Activated T-helper 1 cell treated with Interleukin-2 at 50 U/mL for 16 hours (primary cell): ENCODE measurements around the gene ABCF2.

Experiments
- DNase-seq: peaks from one replicate; pipeline ENCODE4 v3.0.0-alpha.2; 2020; ENCODE audit warnings: low read depth

ABCF2 gene

GRCh38 chr7:151242159-151243044, 15.4 kb upstream of the ABCF2 start:
- no peak for DNase-seq

GRCh38 chr7:151241755-151242096, 14.7 kb upstream of the ABCF2 start:
- DNase-seq, result no peak

GRCh38 chr7:151240942-151241754, 14.1 kb upstream of the ABCF2 start:
- DNase-seq, result no peak

- DNase-seq, result no peak
Measured at GRCh38 chr7:151240536-151240935, 13.5 kb upstream of the ABCF2 start.

- no peak for DNase-seq
Measured at GRCh38 chr7:151239837-151240459, 12.9 kb upstream of the ABCF2 start.

GRCh38 chr7:151238924-151239836, 12.2 kb upstream of the ABCF2 start:
- DNase-seq, result no peak

GRCh38 chr7:151238190-151238810, 11.3 kb upstream of the ABCF2 start:
- no peak for DNase-seq

- DNase-seq, result no peak
Measured at GRCh38 chr7:151237244-151238189, 10.5 kb upstream of the ABCF2 start.

- DNase-seq, result no peak
Measured at GRCh38 chr7:151236406-151236805, 9.4 kb upstream of the ABCF2 start.

GRCh38 chr7:151235091-151235787, 8.2 kb upstream of the ABCF2 start:
- DNase-seq, result no peak

- DNase-seq, result no peak
Measured at GRCh38 chr7:151233804-151234203, 6.8 kb upstream of the ABCF2 start.

GRCh38 chr7:151232917-151233701, 6.1 kb upstream of the ABCF2 start:
- peak; percentile 42 for DNase-seq

GRCh38 chr7:151232091-151232916, 5.3 kb upstream of the ABCF2 start, which contains the start of gene CHPF2:
Gene CHPF2 (plus strand): TSS chr7:151232483. CDS start chr7:151234012, 1,529 bp downstream.
- peak; percentile 85 for DNase-seq

GRCh38 chr7:151231080-151231479, 4.1 kb upstream of the ABCF2 start:
- no peak for DNase-seq

- DNase-seq, result no peak
Measured at GRCh38 chr7:151229249-151229648, 2.2 kb upstream of the ABCF2 start.

- no peak for DNase-seq
Measured at GRCh38 chr7:151228024-151228866, 1.2 kb upstream of the ABCF2 start.

GRCh38 chr7:151226560-151226874, 488 bp downstream of the ABCF2 start:
- no peak for DNase-seq
